DMS79 (cell line): Measurements from ENCODE around the gene QRFP.

ENCODE experiments used
- DNase-seq: peaks from one replicate; lab custom pipeline; 2025; lab: John Stamatoyannopoulos, UW

Gene QRFP

DNA sequence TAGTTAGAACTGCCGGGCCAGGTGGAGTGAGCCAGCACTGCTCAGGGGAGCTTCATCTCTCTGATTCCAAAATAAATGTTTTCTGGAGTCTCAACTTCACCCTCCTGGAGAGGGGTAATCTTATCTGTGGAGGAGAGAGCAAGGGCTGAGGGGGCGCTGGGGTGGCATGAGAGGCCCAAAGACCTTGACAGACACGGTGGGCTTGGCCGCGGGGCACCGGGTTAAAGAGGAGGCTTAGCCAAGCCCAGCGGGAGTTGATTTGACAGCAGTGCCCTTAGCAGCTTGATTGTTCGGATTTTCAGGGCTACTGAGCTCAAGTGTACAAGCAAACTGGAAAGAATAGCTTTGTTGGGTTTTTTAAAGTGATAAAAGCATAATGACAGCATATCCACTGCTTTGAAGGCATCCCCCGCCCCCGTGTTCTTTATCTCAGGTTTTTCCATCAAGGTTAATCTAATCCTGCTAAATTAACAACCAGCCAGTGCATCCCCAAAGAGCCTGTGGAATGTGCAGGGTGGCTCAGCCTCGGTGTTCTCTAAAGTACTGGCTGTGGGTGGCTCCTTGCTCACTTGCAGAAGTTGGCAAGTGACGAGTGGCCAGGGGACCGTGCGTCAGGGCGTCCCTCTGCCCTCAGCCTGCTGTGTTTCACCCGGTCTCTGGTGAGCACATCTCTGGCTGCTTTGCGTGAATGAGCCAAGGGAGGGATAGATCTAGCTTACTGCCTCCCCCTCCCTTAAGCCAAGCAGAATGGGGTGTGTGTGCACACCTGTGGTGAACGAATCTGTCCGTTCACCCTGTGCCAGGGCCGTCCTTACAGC lies 5.5 kb downstream of the QRFP start:
- DNase-seq, result no peak

DNA sequence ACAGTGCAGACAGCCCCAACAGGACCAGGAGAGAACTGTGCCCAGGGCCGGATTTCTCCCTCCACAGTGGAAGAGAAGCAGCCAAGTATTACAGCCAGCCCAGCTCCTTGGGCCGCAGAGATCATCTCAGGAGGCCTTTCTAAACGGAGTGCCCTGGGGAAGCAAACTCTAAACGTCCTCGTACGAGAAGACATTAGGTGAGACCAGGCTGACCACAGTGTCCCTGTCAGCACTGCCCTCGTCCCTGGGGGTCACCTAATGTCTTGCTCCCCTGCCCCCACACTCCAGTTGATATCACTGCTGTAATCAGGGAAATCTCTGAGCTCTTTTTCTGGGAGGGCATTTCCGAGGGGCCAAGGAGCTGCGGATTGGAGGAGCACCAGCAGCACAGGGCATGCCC lies 6.5 kb downstream of the QRFP start:
- DNase-seq, result no peak

DNA sequence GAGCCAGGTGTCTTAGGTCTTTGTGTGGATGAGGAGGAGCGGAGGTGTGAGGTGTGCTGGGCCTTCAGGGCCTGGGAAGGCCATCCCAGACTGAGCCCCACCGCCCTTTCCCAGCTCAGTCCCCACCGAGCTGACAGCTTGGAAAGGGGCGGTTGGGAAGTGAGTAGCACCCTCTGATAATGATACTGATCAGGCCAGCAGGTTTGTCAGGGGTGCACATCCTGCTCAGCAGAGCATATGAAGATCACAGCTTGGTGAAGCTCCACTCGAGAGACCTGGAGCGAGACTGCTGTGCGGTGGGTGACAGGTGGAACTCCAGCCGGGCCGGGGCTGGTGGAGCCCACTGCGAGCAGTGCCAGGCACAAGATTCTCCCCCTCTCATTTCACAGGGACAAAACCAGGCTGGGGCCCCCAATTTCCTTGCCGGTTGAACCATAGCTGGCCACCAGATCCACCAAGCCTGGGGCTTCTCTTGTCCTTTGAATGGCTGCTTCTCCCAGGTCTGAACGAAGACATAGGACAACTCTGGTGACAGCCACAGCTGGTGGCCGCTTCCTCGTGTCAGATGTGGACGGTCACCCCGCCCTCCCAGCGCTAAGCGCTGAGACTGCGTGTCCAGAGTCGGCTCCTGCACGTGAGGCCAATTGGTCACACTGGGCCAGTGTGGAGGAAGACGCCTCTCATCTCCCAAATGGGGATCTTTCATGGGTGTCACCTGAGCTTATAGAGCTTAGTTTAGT lies 8.3 kb downstream of the QRFP start:
- no peak for DNase-seq

GRCh38 chr9:130887494-130888144 lies 9.0 kb downstream of the QRFP start:
- DNase-seq, result no peak

DNA sequence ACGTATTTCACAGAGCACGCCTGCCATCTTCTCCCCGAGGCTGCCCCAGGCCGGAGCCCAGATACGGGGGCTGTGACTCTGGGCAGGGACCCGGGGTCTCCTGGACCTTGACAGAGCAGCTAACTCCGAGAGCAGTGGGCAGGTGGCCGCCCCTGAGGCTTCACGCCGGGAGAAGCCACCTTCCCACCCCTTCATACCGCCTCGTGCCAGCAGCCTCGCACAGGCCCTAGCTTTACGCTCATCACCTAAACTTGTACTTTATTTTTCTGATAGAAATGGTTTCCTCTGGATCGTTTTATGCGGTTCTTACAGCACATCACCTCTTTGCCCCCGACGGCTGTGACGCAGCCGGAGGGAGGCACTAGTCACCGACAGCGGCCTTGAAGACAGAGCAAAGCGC lies 9.6 kb downstream of the QRFP start:
- DNase-seq, result no peak

- DNase-seq, result no peak
Measured at GRCh38 chr9:130885484-130886375, 10.9 kb downstream of the QRFP start.

DNA sequence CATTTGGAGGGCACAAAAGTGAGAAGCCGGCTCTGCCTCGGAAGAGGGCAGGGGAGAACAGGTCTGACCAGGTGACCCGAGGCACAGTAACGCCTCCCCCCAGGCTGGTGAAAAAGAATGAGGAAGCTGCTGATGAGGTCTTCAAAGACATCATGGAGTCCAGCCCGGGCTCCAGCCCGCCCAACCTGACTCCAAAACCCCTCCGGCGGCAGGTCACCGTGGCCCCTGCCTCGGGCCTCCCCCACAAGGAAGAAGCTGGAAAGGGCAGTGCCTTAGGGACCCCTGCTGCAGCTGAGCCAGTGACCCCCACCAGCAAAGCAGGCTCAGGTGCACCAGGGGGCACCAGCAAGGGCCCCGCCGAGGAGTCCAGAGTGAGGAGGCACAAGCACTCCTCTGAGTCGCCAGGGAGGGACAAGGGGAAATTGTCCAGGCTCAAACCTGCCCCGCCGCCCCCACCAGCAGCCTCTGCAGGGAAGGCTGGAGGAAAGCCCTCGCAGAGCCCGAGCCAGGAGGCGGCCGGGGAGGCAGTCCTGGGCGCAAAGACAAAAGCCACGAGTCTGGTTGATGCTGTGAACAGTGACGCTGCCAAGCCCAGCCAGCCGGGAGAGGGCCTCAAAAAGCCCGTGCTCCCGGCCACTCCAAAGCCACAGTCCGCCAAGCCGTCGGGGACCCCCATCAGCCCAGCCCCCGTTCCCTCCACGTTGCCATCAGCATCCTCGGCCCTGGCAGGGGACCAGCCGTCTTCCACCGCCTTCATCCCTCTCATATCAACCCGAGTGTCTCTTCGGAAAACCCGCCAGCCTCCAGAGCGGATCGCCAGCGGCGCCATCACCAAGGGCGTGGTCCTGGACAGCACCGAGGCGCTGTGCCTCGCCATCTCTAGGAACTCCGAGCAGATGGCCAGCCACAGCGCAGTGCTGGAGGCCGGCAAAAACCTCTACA lies 11.8 kb downstream of the QRFP start:
- DNase-seq, result no peak

DNA sequence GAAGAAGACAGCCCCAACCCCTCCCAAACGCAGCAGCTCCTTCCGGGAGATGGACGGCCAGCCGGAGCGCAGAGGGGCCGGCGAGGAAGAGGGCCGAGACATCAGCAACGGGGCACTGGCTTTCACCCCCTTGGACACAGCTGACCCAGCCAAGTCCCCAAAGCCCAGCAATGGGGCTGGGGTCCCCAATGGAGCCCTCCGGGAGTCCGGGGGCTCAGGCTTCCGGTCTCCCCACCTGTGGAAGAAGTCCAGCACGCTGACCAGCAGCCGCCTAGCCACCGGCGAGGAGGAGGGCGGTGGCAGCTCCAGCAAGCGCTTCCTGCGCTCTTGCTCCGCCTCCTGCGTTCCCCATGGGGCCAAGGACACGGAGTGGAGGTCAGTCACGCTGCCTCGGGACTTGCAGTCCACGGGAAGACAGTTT lies 12.5 kb downstream of the QRFP start:
- no peak for DNase-seq

- DNase-seq, result no peak
Measured at GRCh38 chr9:130883479-130883878, 13.1 kb downstream of the QRFP start.

DNA sequence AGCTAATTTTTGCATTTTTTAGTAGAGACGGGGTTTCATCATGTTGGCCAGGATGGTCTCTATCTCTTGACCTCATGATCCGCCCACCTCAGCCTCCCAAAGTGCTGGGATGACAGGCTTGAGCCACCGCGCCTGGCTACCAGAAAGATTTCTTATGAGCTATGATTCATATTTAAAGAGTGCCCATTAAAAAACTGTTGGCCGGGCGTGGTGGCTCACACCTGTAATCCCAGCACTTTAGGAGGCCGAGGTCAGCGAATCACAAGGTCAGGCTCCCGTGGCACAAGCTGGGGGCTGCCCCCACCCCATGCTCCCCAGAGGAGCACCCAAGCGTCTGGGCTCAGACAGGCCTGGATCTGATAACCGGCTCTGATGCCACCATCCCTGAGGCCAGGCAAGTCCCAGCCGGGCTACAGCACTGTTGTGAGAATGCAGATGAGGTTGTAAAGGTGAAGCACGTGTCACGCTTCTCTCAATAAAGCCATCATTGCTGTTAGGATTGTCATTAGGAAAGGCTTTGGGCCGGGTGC lies 13.9 kb downstream of the QRFP start:
- DNase-seq, result no peak

GRCh38 chr9:130881516-130881915 lies 15.1 kb downstream of the QRFP start:
- no peak for DNase-seq

- no peak for DNase-seq
Measured at GRCh38 chr9:130880599-130881220, 15.9 kb downstream of the QRFP start.

DNA sequence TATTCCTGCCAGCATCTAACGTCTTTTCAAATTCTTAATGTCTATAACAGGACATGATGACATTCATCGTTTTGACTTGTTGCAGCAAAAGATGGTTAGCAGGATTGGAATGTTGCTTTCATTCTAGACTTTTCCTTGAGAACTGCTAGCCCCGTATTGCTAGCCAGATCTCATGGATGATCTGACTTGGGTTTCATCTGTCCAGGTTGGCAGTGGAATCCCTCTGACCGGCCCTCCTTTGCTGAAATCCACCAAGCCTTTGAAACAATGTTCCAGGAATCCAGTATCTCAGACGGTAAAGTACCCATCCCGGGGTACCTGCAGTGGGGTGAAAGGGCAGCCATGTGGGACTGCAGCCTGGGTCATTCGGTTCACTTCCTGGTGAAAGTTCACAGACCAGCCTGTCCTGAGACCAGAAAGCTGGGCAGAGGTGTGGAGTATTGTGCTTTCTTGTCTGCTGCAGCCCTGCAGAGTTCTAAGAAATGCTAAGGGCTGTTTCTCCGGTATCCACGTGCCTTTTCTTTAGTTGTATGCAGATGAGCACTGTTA lies 16.7 kb downstream of the QRFP start:
- DNase-seq, result no peak

GRCh38 chr9:130878295-130878694 lies 18.3 kb downstream of the QRFP start:
- DNase-seq, result no peak

DNA sequence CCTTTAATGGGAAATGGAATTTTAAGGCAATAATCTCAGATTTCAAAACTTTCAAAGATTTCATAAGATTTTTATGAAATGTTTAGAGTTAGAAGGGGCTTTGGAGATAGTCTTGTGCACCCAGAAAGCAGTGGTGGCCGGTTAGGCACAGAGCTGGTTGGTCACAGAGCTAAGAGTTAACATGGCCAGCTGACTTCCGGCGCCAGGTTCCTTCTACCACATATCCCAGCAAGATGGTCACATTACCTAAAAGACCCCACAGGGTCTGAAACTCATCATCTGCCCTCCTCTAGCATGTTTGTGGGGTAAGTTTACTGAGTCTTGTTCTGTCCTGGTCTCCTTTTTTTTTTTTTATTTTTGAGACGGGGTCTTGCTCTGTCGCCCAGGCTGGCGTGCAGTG lies 19.3 kb downstream of the QRFP start:
- no peak for DNase-seq

GRCh38 chr9:130874783-130875182 lies 21.8 kb downstream of the QRFP start:
- DNase-seq, result no peak

DNA sequence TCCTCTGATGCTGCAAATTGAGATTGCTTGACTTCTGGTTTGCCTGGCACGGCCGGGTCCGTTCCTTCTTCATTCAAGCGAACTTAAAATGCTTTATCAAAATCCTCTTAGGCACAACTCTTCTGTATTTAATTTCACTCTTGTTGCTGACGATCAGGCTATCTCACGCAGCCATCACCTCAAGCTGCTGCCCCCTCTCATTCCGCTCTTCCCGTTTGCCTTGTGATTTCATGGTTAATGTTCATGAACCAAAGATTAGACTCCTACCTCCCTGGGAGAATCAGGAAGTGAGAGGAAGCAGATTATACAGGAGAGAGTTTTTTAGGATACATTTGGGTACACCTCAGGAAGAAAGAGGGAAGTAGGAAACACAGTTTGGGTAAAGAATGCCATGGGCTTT lies 22.6 kb downstream of the QRFP start:
- no peak for DNase-seq

- DNase-seq, result no peak
Measured at GRCh38 chr9:130872912-130873503, 23.6 kb downstream of the QRFP start.

GRCh38 chr9:130872508-130872907 lies 24.1 kb downstream of the QRFP start:
- no peak for DNase-seq
